ENCODE results near the gene DICER1. TPM values are rescaled to one million over a fixed set of nuclear protein-coding genes. Genes with fewer than 3 reads are reported as not detected.

DICER1 gene
- total RNA-seq, 1 donor from 2014 or later, result 64.0 TPM

- Mint-ChIP-seq H3K27me3 (ENCODE audit: low read depth) (peaks cover 2% of the 10 kb centered on the region), H3K36me3 (ENCODE audit: low read depth) (no peaks in the 10 kb centered on the region), H3K4me1 (ENCODE audit: low read depth) (no peaks in the 10 kb centered on the region), H3K27ac (no peak overlapping the region), H3K4me3 (ENCODE audit: low read depth) (no peak overlapping the region), H3K9me3 (no peaks in the 10 kb centered on the region)
- intact Hi-C loops (cut with micrococcal nuclease), result no loop called here
- DNase-seq (ENCODE audit: low spot score), result no peak
Measured at GRCh38 chr14:95048771-95049312, 108.5 kb downstream of the DICER1 start.

- Mint-ChIP-seq H3K9me3 (no peaks in the 10 kb centered on the region), H3K4me1 (ENCODE audit: low read depth) (no peaks in the 10 kb centered on the region), H3K27me3 (ENCODE audit: low read depth) (peaks cover 2% of the 10 kb centered on the region), H3K4me3 (ENCODE audit: low read depth) (no peak overlapping the region), H3K36me3 (ENCODE audit: low read depth) (no peaks in the 10 kb centered on the region), H3K27ac (no peak overlapping the region)
- DNase-seq (ENCODE audit: low spot score), result no peak
- intact Hi-C loops (cut with micrococcal nuclease), result no loop called here
Measured at GRCh38 chr14:95047754-95048153, 109.6 kb downstream of the DICER1 start.

- peaks cover 3% of the 10 kb centered on the region for H3K27me3 Mint-ChIP-seq (ENCODE audit: low read depth)
- H3K4me3 Mint-ChIP-seq (ENCODE audit: low read depth), result no peak overlapping the region
- no peaks in the 10 kb centered on the region for H3K36me3 Mint-ChIP-seq (ENCODE audit: low read depth)
- intact Hi-C loops (cut with micrococcal nuclease), result no loop called here
- no peaks in the 10 kb centered on the region for H3K4me1 Mint-ChIP-seq (ENCODE audit: low read depth)
- H3K9me3 Mint-ChIP-seq, result no peaks in the 10 kb centered on the region
- no peak for DNase-seq (ENCODE audit: low spot score)
- H3K27ac Mint-ChIP-seq, result no peak overlapping the region
Measured at GRCh38 chr14:95046711-95047681, 110.3 kb downstream of the DICER1 start.

- H3K36me3 Mint-ChIP-seq (ENCODE audit: low read depth), result no peaks in the 10 kb centered on the region
- peaks cover 8% of the 10 kb centered on the region for H3K27me3 Mint-ChIP-seq (ENCODE audit: low read depth)
- H3K4me1 Mint-ChIP-seq (ENCODE audit: low read depth), result no peaks in the 10 kb centered on the region
- no peak overlapping the region for H3K27ac Mint-ChIP-seq
- intact Hi-C loops (cut with micrococcal nuclease), result no loop called here
- no peak for DNase-seq (ENCODE audit: low spot score)
- H3K9me3 Mint-ChIP-seq, result no peaks in the 10 kb centered on the region
- H3K4me3 Mint-ChIP-seq (ENCODE audit: low read depth), result no peak overlapping the region
Measured at GRCh38 chr14:95045836-95046430, 111.4 kb downstream of the DICER1 start.

GRCh38 chr14:95045106-95045701 lies 112.1 kb downstream of the DICER1 start:
- intact Hi-C loops (cut with micrococcal nuclease), result no loop called here
- H3K27ac Mint-ChIP-seq, result no peak overlapping the region
- DNase-seq (ENCODE audit: low spot score), result no peak
- peaks cover 8% of the 10 kb centered on the region for H3K27me3 Mint-ChIP-seq (ENCODE audit: low read depth)
- no peaks in the 10 kb centered on the region for H3K9me3 Mint-ChIP-seq
- H3K4me3 Mint-ChIP-seq (ENCODE audit: low read depth), result no peak overlapping the region
- H3K36me3 Mint-ChIP-seq (ENCODE audit: low read depth), result no peaks in the 10 kb centered on the region
- no peaks in the 10 kb centered on the region for H3K4me1 Mint-ChIP-seq (ENCODE audit: low read depth)

- Mint-ChIP-seq H3K27me3 (ENCODE audit: low read depth) (peaks cover 6% of the 10 kb centered on the region), H3K27ac (no peak overlapping the region), H3K4me3 (ENCODE audit: low read depth) (no peak overlapping the region), H3K9me3 (no peaks in the 10 kb centered on the region), H3K4me1 (ENCODE audit: low read depth) (no peaks in the 10 kb centered on the region), H3K36me3 (ENCODE audit: low read depth) (no peaks in the 10 kb centered on the region)
- intact Hi-C loops (cut with micrococcal nuclease), result no loop called here
- DNase-seq (ENCODE audit: low spot score), result no peak
Measured at GRCh38 chr14:95044463-95045105, 112.7 kb downstream of the DICER1 start.

GRCh38 chr14:95043732-95044462 lies 113.4 kb downstream of the DICER1 start:
- H3K4me1 Mint-ChIP-seq (ENCODE audit: low read depth), result no peaks in the 10 kb centered on the region
- H3K27ac Mint-ChIP-seq, result no peak overlapping the region
- no peak for DNase-seq (ENCODE audit: low spot score)
- intact Hi-C loops (cut with micrococcal nuclease), result no loop called here
- no peaks in the 10 kb centered on the region for H3K36me3 Mint-ChIP-seq (ENCODE audit: low read depth)
- H3K4me3 Mint-ChIP-seq (ENCODE audit: low read depth), result no peak overlapping the region
- H3K27me3 Mint-ChIP-seq (ENCODE audit: low read depth), result peaks cover 6% of the 10 kb centered on the region
- no peaks in the 10 kb centered on the region for H3K9me3 Mint-ChIP-seq

- H3K27me3 Mint-ChIP-seq (ENCODE audit: low read depth), result peaks cover 6% of the 10 kb centered on the region
- no peaks in the 10 kb centered on the region for H3K4me1 Mint-ChIP-seq (ENCODE audit: low read depth)
- H3K9me3 Mint-ChIP-seq, result no peaks in the 10 kb centered on the region
- H3K36me3 Mint-ChIP-seq (ENCODE audit: low read depth), result no peaks in the 10 kb centered on the region
- intact Hi-C loops (cut with micrococcal nuclease), result no loop called here
- H3K4me3 Mint-ChIP-seq (ENCODE audit: low read depth), result no peak overlapping the region
- DNase-seq (ENCODE audit: low spot score), result no peak
- H3K27ac Mint-ChIP-seq, result no peak overlapping the region
Measured at GRCh38 chr14:95043314-95043713, 114.0 kb downstream of the DICER1 start.

GRCh38 chr14:95041477-95042020 lies 115.8 kb downstream of the DICER1 start:
- intact Hi-C loops (cut with micrococcal nuclease), result no loop called here
- Mint-ChIP-seq H3K36me3 (ENCODE audit: low read depth) (no peaks in the 10 kb centered on the region), H3K4me1 (ENCODE audit: low read depth) (no peaks in the 10 kb centered on the region), H3K4me3 (ENCODE audit: low read depth) (no peak overlapping the region), H3K27me3 (ENCODE audit: low read depth) (peaks cover 6% of the 10 kb centered on the region), H3K9me3 (no peaks in the 10 kb centered on the region), H3K27ac (no peak overlapping the region)
- no peak for DNase-seq (ENCODE audit: low spot score)

- H3K9me3 Mint-ChIP-seq, result no peaks in the 10 kb centered on the region
- H3K4me3 Mint-ChIP-seq (ENCODE audit: low read depth), result no peak overlapping the region
- no peaks in the 10 kb centered on the region for H3K4me1 Mint-ChIP-seq (ENCODE audit: low read depth)
Measured at GRCh38 chr14:95040708-95041476, 116.4 kb downstream of the DICER1 start.

GRCh38 chr14:95039993-95040348 lies 117.4 kb downstream of the DICER1 start:
- Mint-ChIP-seq H3K36me3 (ENCODE audit: low read depth) (no peaks in the 10 kb centered on the region), H3K27ac (no peak overlapping the region), H3K27me3 (ENCODE audit: low read depth) (peaks cover 6% of the 10 kb centered on the region), H3K4me3 (ENCODE audit: low read depth) (no peak overlapping the region), H3K4me1 (ENCODE audit: low read depth) (no peaks in the 10 kb centered on the region), H3K9me3 (no peaks in the 10 kb centered on the region)
- DNase-seq (ENCODE audit: low spot score), result no peak
- intact Hi-C loops (cut with micrococcal nuclease), result no loop called here

More at GRCh38 chr14:95040708-95041476, 116.4 kb downstream of the DICER1 start:
- no peaks in the 10 kb centered on the region for H3K36me3 Mint-ChIP-seq (ENCODE audit: low read depth)
- peaks cover 6% of the 10 kb centered on the region for H3K27me3 Mint-ChIP-seq (ENCODE audit: low read depth)
- H3K27ac Mint-ChIP-seq, result no peak overlapping the region
- DNase-seq (ENCODE audit: low spot score), result no peak
- intact Hi-C loops (cut with micrococcal nuclease), result no loop called here

Data from activated T-helper 2 cell treated with anti-CD3 and anti-CD28 coated beads, Interferon-gamma antibody, Interleukin-2, Interleukin-4, amounts not matched to agents 10 μg/mL and 5 μg/mL and 100 μg/mL, durations not matched to agents 14 hours and 24 hours and 36 hours (primary cell).